Chondrocyte (in vitro differentiated cells): ENCODE results near the gene SMIM22. TPM values are rescaled to one million over a fixed set of nuclear protein-coding genes. Genes with fewer than 3 reads are reported as not detected.

Source experiments
- DNase-seq: peaks from one replicate; pipeline ENCODE4 v3.0.0; 2021; ENCODE audit warnings: mixed read lengths, low spot score
- H3K27ac Mint-ChIP-seq: one replicate; pipeline ENCODE4 v1.8.0; 2021; ENCODE audit warnings: mild to moderate bottlenecking, moderate library complexity, mixed read lengths; ENCODE audit not compliant: unreplicated experiment
- H3K27me3 Mint-ChIP-seq: 2 replicates; pipeline ENCODE4 v1.8.0; 2021; ENCODE audit warnings: low read depth, mixed read lengths
- H3K36me3 Mint-ChIP-seq: 2 replicates; pipeline ENCODE4 v1.8.0; 2021; ENCODE audit warnings: low read depth, mixed read lengths
- H3K4me1 Mint-ChIP-seq: 2 replicates; pipeline ENCODE4 v1.8.0; 2021; ENCODE audit warnings: low read depth, mild to moderate bottlenecking, mixed read lengths
- H3K4me3 Mint-ChIP-seq: one replicate; pipeline ENCODE4 v1.8.0; 2021; ENCODE audit warnings: mild to moderate bottlenecking, moderate library complexity, mixed read lengths; ENCODE audit not compliant: unreplicated experiment
- H3K9me3 Mint-ChIP-seq: 2 replicates; pipeline ENCODE4 v1.8.0; 2021; ENCODE audit warnings: low read depth, mixed read lengths
- total RNA-seq: library from RNA; stranded (reverse); gene quantifications from 3 replicates; pipeline ENCODE4 v1.2.1, GENCODE V29; 2021
- TF ChIP-seq, protein P1 (sequence below): fragments of 200-600 bp; sonication (generic); IDR thresholded peaks from 2 replicates; pipeline ENCODE4 v1.5.0; 2021; ENCODE audit warnings: antibody characterized with exemption, mild to moderate bottlenecking, moderate library complexity

Gene SMIM22
- total RNA-seq, 1 donor from 2014 or later, result not detected

GRCh38 chr16:4828567-4829321 lies 33.6 kb downstream of the SMIM22 start:
- Mint-ChIP-seq H3K27ac (no peak overlapping the region), H3K9me3 (no peaks in the 10 kb centered on the region), H3K36me3 (peaks cover 41% of the 10 kb centered on the region), H3K4me1 (no peaks in the 10 kb centered on the region), H3K4me3 (no peak overlapping the region), H3K27me3 (no peaks in the 10 kb centered on the region)
- DNase-seq, result no peak
- TF ChIP-seq, protein P1, sequence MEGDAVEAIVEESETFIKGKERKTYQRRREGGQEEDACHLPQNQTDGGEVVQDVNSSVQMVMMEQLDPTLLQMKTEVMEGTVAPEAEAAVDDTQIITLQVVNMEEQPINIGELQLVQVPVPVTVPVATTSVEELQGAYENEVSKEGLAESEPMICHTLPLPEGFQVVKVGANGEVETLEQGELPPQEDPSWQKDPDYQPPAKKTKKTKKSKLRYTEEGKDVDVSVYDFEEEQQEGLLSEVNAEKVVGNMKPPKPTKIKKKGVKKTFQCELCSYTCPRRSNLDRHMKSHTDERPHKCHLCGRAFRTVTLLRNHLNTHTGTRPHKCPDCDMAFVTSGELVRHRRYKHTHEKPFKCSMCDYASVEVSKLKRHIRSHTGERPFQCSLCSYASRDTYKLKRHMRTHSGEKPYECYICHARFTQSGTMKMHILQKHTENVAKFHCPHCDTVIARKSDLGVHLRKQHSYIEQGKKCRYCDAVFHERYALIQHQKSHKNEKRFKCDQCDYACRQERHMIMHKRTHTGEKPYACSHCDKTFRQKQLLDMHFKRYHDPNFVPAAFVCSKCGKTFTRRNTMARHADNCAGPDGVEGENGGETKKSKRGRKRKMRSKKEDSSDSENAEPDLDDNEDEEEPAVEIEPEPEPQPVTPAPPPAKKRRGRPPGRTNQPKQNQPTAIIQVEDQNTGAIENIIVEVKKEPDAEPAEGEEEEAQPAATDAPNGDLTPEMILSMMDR, result no peak

- H3K27me3 Mint-ChIP-seq, result no peaks in the 10 kb centered on the region
- no peak for DNase-seq
- no peak overlapping the region for H3K27ac Mint-ChIP-seq
- H3K9me3 Mint-ChIP-seq, result no peaks in the 10 kb centered on the region
- H3K4me1 Mint-ChIP-seq, result no peaks in the 10 kb centered on the region
- H3K36me3 Mint-ChIP-seq, result peaks cover 33% of the 10 kb centered on the region
- TF ChIP-seq, protein P1, result no peak
- no peak overlapping the region for H3K4me3 Mint-ChIP-seq
These were observed 35.2 kb downstream of the SMIM22 start for GRCh38 chr16:4830408-4830807.

- Mint-ChIP-seq H3K36me3 (peaks cover 31% of the 10 kb centered on the region), H3K27ac (no peak overlapping the region), H3K4me1 (no peaks in the 10 kb centered on the region), H3K4me3 (no peak overlapping the region), H3K27me3 (no peaks in the 10 kb centered on the region), H3K9me3 (no peaks in the 10 kb centered on the region)
- no peak for DNase-seq
- TF ChIP-seq, protein P1, result no peak
These were observed 36.4 kb downstream of the SMIM22 start for GRCh38 chr16:4831616-4832015.

- no peak for DNase-seq
- TF ChIP-seq, protein P1, result no peak
- H3K27me3 Mint-ChIP-seq, result no peaks in the 10 kb centered on the region
- H3K4me3 Mint-ChIP-seq, result no peak overlapping the region
- H3K4me1 Mint-ChIP-seq, result no peaks in the 10 kb centered on the region
- no peak overlapping the region for H3K27ac Mint-ChIP-seq
- H3K9me3 Mint-ChIP-seq, result no peaks in the 10 kb centered on the region
- peaks cover 28% of the 10 kb centered on the region for H3K36me3 Mint-ChIP-seq
These were observed 37.7 kb downstream of the SMIM22 start for GRCh38 chr16:4832698-4833343.

- Mint-ChIP-seq H3K9me3 (no peaks in the 10 kb centered on the region), H3K4me1 (no peaks in the 10 kb centered on the region), H3K36me3 (peaks cover 25% of the 10 kb centered on the region), H3K4me3 (no peak overlapping the region), H3K27ac (no peak overlapping the region), H3K27me3 (no peaks in the 10 kb centered on the region)
- DNase-seq, result no peak
- TF ChIP-seq, protein P1, result no peak
These were observed 38.4 kb downstream of the SMIM22 start for GRCh38 chr16:4833584-4833983.
